T47D (cell line): ENCODE results near the gene CYSRT1.
"Not testable (repeated sequence)": the region's sequence is repeated elsewhere in the genome, so short reads cannot be mapped to it uniquely, and the experiment has no call there.

ENCODE experiments used
- DNase-seq, 2 experiments: peaks; one replicate each; pipeline versions ENCODE4 v3.0.0 to v3.0.0-alpha.2; 2011 to 2012; ENCODE audit warnings: low read depth in 1 of 2, low spot score in 1 of 2
- JUND ChIP-seq: IDR thresholded peaks from 2 replicates; pipeline ENCODE4 v1.6.1; 2012; ENCODE audit warnings: low read depth
- in situ Hi-C: cut with HindIII; loops from 2 replicates; pipeline ENCODE4 v1.10.0; 2016; ENCODE audit warnings: low sequenced_read_pairs, low pct_unique_long_range_greater_than_20kb

CYSRT1 gene

GRCh38 chr9:137235424-137236237, 10.7 kb downstream of the CYSRT1 start:
- DNase-seq = no peak
- in situ Hi-C loops = no loop called here

GRCh38 chr9:137236238-137236935, 11.4 kb downstream of the CYSRT1 start:
- DNase-seq = peak; percentile 90 to 97
- no peak for TF ChIP-seq JUND
- in situ Hi-C loops = no loop called here

More at GRCh38 chr9:137235424-137236237, 10.7 kb downstream of the CYSRT1 start:
- no peak for TF ChIP-seq JUND

- in situ Hi-C loops = no loop called here
- DNase-seq = no peak
Observed at GRCh38 chr9:137236936-137237421, 12.0 kb downstream of the CYSRT1 start.

GRCh38 chr9:137237759-137238726, 13.1 kb downstream of the CYSRT1 start:
- in situ Hi-C loops = no loop called here
- peak; percentile 58 to 85 for DNase-seq
- no peak for TF ChIP-seq JUND

More at GRCh38 chr9:137236936-137237421, 12.0 kb downstream of the CYSRT1 start:
- no peak for TF ChIP-seq JUND

GRCh38 chr9:137239541-137240200, 14.7 kb downstream of the CYSRT1 start:
- in situ Hi-C loops, DNase-seq: not testable (repeated sequence)

- peak in 1 of 2 experiments; percentile 86 for DNase-seq
- in situ Hi-C loops = no loop called here
- TF ChIP-seq JUND = no peak
Observed at GRCh38 chr9:137240318-137240840, 15.4 kb downstream of the CYSRT1 start.

GRCh38 chr9:137240841-137241489, 16.0 kb downstream of the CYSRT1 start, which contains the start of gene TUBB4B:
Gene TUBB4B, plus strand, starts transcription at chr9:137241287. Its CDS starts 74 bp downstream, at chr9:137241361.
- in situ Hi-C loops = no loop called here
- TF ChIP-seq JUND = no peak
- peak; percentile 100 for DNase-seq

- in situ Hi-C loops = no loop called here
- TF ChIP-seq JUND = no peak
- DNase-seq = peak in 1 of 2 experiments; percentile 59
Observed at GRCh38 chr9:137241490-137242268, 16.7 kb downstream of the CYSRT1 start.

GRCh38 chr9:137242269-137243203, 17.6 kb downstream of the CYSRT1 start:
- TF ChIP-seq JUND = no peak
- no peak for DNase-seq
- in situ Hi-C loops = no loop called here

- in situ Hi-C loops, DNase-seq: not testable (repeated sequence)
Observed at GRCh38 chr9:137243266-137243625, 18.3 kb downstream of the CYSRT1 start.
